ENCODE results near the gene COBLL1.

The COBLL1 gene

GRCh38 chr2:164754157-164755093, 87.2 kb downstream of the COBLL1 start:
- Histone ChIP-seq H3K4me1 (ENCODE audit: insufficient read depth, low read length, severe bottlenecking) (no peaks in the 10 kb centered on the region), H3K36me3 (ENCODE audit: insufficient read depth, low read length) (no peaks in the 10 kb centered on the region), H3K27me3 (ENCODE audit: insufficient read depth, low read length) (no peaks in the 10 kb centered on the region), H3K9ac (ENCODE audit: low read length) (no peak overlapping the region), H3K79me2 (ENCODE audit: insufficient read depth, low read length) (no peaks in the 10 kb centered on the region), H3K4me3 (ENCODE audit: low read depth, low read length, poor library complexity, severe bottlenecking) (no peak overlapping the region), H3K4me2 (ENCODE audit: low read length) (no peak overlapping the region), H3F3A (ENCODE audit: insufficient read depth, low read length) (no peaks in the 10 kb centered on the region), H3K9me2 (ENCODE audit: low read depth, low read length) (no peaks in the 10 kb centered on the region), H4K20me1 (ENCODE audit: insufficient read depth, low read length) (no peaks in the 10 kb centered on the region), H2AFZ (ENCODE audit: low read length) (no peak overlapping the region), H3K9me3 (ENCODE audit: low read length) (no peaks in the 10 kb centered on the region), H3K27ac (ENCODE audit: low read depth, low read length, poor library complexity, severe bottlenecking) (no peak overlapping the region)
- no peak for TF ChIP-seq CTCF (IDR thresholded peaks at IDR 0.05; ENCODE audit: low read length)
- no peak for TF ChIP-seq EZH2 (IDR thresholded peaks at IDR 0.05; ENCODE audit: borderline replicate concordance, low read length)

- TF ChIP-seq EZH2 (IDR thresholded peaks at IDR 0.05; ENCODE audit: borderline replicate concordance, low read length) (no peak), CTCF (IDR thresholded peaks at IDR 0.05; ENCODE audit: low read length) (no peak)
- Histone ChIP-seq H3K27ac (ENCODE audit: low read depth, low read length, poor library complexity, severe bottlenecking) (no peak overlapping the region), H3K27me3 (ENCODE audit: insufficient read depth, low read length) (no peaks in the 10 kb centered on the region), H3K36me3 (ENCODE audit: insufficient read depth, low read length) (no peaks in the 10 kb centered on the region), H3F3A (ENCODE audit: insufficient read depth, low read length) (no peaks in the 10 kb centered on the region), H3K9ac (ENCODE audit: low read length) (no peak overlapping the region), H2AFZ (ENCODE audit: low read length) (no peak overlapping the region), H3K4me1 (ENCODE audit: insufficient read depth, low read length, severe bottlenecking) (no peaks in the 10 kb centered on the region), H3K4me3 (ENCODE audit: low read depth, low read length, poor library complexity, severe bottlenecking) (no peak overlapping the region), H3K79me2 (ENCODE audit: insufficient read depth, low read length) (no peaks in the 10 kb centered on the region), H3K9me3 (ENCODE audit: low read length) (no peaks in the 10 kb centered on the region), H3K9me2 (ENCODE audit: low read depth, low read length) (no peaks in the 10 kb centered on the region), H4K20me1 (ENCODE audit: insufficient read depth, low read length) (no peaks in the 10 kb centered on the region), H3K4me2 (ENCODE audit: low read length) (no peak overlapping the region)
These were observed 88.7 kb downstream of the COBLL1 start for GRCh38 chr2:164752956-164753355.

- H3K4me1 ChIP-seq (ENCODE audit: insufficient read depth, low read length, severe bottlenecking) = no peaks in the 10 kb centered on the region
- H3K9me2 ChIP-seq (ENCODE audit: low read depth, low read length) = no peaks in the 10 kb centered on the region
- no peaks in the 10 kb centered on the region for H3K27me3 ChIP-seq (ENCODE audit: insufficient read depth, low read length)
- H3K9me3 ChIP-seq (ENCODE audit: low read length) = no peaks in the 10 kb centered on the region
- no peak for TF ChIP-seq CTCF (IDR thresholded peaks at IDR 0.05; ENCODE audit: low read length)
- no peak for TF ChIP-seq EZH2 (IDR thresholded peaks at IDR 0.05; ENCODE audit: borderline replicate concordance, low read length)
- H3K4me3 ChIP-seq (ENCODE audit: low read depth, low read length, poor library complexity, severe bottlenecking) = no peak overlapping the region
- no peaks in the 10 kb centered on the region for H3F3A ChIP-seq (ENCODE audit: insufficient read depth, low read length)
- no peak overlapping the region for H3K4me2 ChIP-seq (ENCODE audit: low read length)
- H4K20me1 ChIP-seq (ENCODE audit: insufficient read depth, low read length) = no peaks in the 10 kb centered on the region
- H3K36me3 ChIP-seq (ENCODE audit: insufficient read depth, low read length) = no peaks in the 10 kb centered on the region
- no peak overlapping the region for H3K27ac ChIP-seq (ENCODE audit: low read depth, low read length, poor library complexity, severe bottlenecking)
- no peak overlapping the region for H3K9ac ChIP-seq (ENCODE audit: low read length)
- no peak overlapping the region for H2AFZ ChIP-seq (ENCODE audit: low read length)
- H3K79me2 ChIP-seq (ENCODE audit: insufficient read depth, low read length) = no peaks in the 10 kb centered on the region
These were observed 93.7 kb downstream of the COBLL1 start for GRCh38 chr2:164747783-164748433.

Measured in OCI-LY1 (cell line).